Neural crest cell (in vitro differentiated cells): ENCODE measurements around the gene MXD3. TPM values are rescaled to one million over a fixed set of nuclear protein-coding genes. Genes with fewer than 3 reads are reported as not detected.

Experiments
- DNase-seq: peaks from one replicate; pipeline ENCODE4 v3.0.0; 2021; ENCODE audit warnings: low read depth, mixed read lengths, low spot score
- H3K27ac Mint-ChIP-seq: one replicate; pipeline ENCODE4 v1.8.0; 2021; ENCODE audit warnings: mild to moderate bottlenecking, mixed read lengths; ENCODE audit not compliant: unreplicated experiment
- H3K27me3 Mint-ChIP-seq: 2 replicates; pipeline ENCODE4 v1.8.0; 2021; ENCODE audit warnings: low read depth, mild to moderate bottlenecking, mixed read lengths
- H3K36me3 Mint-ChIP-seq: 2 replicates; pipeline ENCODE4 v1.8.0; 2021; ENCODE audit warnings: low read depth, mild to moderate bottlenecking, mixed read lengths
- H3K4me1 Mint-ChIP-seq: 2 replicates; pipeline ENCODE4 v1.8.0; 2021; ENCODE audit warnings: mixed read lengths
- H3K4me3 Mint-ChIP-seq: one replicate; pipeline ENCODE4 v1.8.0; 2021; ENCODE audit warnings: mild to moderate bottlenecking, mixed read lengths
- H3K9me3 Mint-ChIP-seq: 2 replicates; pipeline ENCODE4 v1.8.0; 2021; ENCODE audit warnings: mixed read lengths
- CTCF ChIP-seq: fragments of 200-600 bp; sonication (generic); conservative IDR thresholded peaks from 2 replicates; pipeline ENCODE4 v1.5.0; 2021; ENCODE audit warnings: antibody characterized with exemption, mild to moderate bottlenecking
- total RNA-seq: library from RNA; stranded (reverse); gene quantifications from 2 replicates; pipeline ENCODE4 v1.2.1, GENCODE V29; 2021

Gene MXD3
- total RNA-seq, 1 donor from 2014 or later = 40.3 TPM

- no peaks in the 10 kb centered on the region for H3K27me3 Mint-ChIP-seq
- H3K4me3 Mint-ChIP-seq = no peak overlapping the region
- H3K36me3 Mint-ChIP-seq = peaks cover 4% of the 10 kb centered on the region
Measured at GRCh38 chr5:177327539-177328522, 16.1 kb upstream of the MXD3 start.

GRCh38 chr5:177325868-177326381 is 14.2 kb upstream of the MXD3 start:
- Mint-ChIP-seq H3K9me3 (no peaks in the 10 kb centered on the region), H3K4me3 (no peak overlapping the region), H3K4me1 (no peaks in the 10 kb centered on the region), H3K27me3 (no peaks in the 10 kb centered on the region), H3K27ac (peak overlapping the region; percentile 28), H3K36me3 (peaks cover 7% of the 10 kb centered on the region)
- no peak for TF ChIP-seq CTCF
- no peak for DNase-seq

More at GRCh38 chr5:177327539-177328522, 16.1 kb upstream of the MXD3 start:
- TF ChIP-seq CTCF = no peak
- Mint-ChIP-seq H3K27ac (no peak overlapping the region), H3K4me1 (no peaks in the 10 kb centered on the region), H3K9me3 (no peaks in the 10 kb centered on the region)
- no peak for DNase-seq

GRCh38 chr5:177320879-177321278 is 9.2 kb upstream of the MXD3 start:
- Mint-ChIP-seq H3K36me3 (peaks cover 17% of the 10 kb centered on the region), H3K4me3 (no peak overlapping the region), H3K27ac (no peak overlapping the region), H3K4me1 (peaks cover 4% of the 10 kb centered on the region), H3K9me3 (peaks cover 3% of the 10 kb centered on the region), H3K27me3 (no peaks in the 10 kb centered on the region)
- DNase-seq = no peak
- TF ChIP-seq CTCF = no peak

GRCh38 chr5:177319913-177320588 is 8.4 kb upstream of the MXD3 start:
- H3K9me3 Mint-ChIP-seq = peaks cover 3% of the 10 kb centered on the region
- H3K36me3 Mint-ChIP-seq = peaks cover 17% of the 10 kb centered on the region
- H3K27ac Mint-ChIP-seq = no peak overlapping the region
- no peak overlapping the region for H3K4me3 Mint-ChIP-seq
- peaks cover 4% of the 10 kb centered on the region for H3K4me1 Mint-ChIP-seq
- TF ChIP-seq CTCF = no peak
- DNase-seq = no peak
- H3K27me3 Mint-ChIP-seq = no peaks in the 10 kb centered on the region

- H3K27me3 Mint-ChIP-seq = no peaks in the 10 kb centered on the region
- H3K4me3 Mint-ChIP-seq = peak overlapping the region; percentile 8
- no peak overlapping the region for H3K27ac Mint-ChIP-seq
- peak; percentile 65 for DNase-seq
- peak; percentile 94 for TF ChIP-seq CTCF
- H3K4me1 Mint-ChIP-seq = peaks cover 10% of the 10 kb centered on the region
- peaks cover 3% of the 10 kb centered on the region for H3K9me3 Mint-ChIP-seq
- H3K36me3 Mint-ChIP-seq = peaks cover 15% of the 10 kb centered on the region
Measured at GRCh38 chr5:177317959-177318377, 6.3 kb upstream of the MXD3 start.
